Fibroblast of mammary gland (primary cell): ENCODE results near the gene RTP4.

Experiments
- DNase-seq: peaks from one replicate; pipeline ENCODE4 v3.0.0-alpha.2; 2010; ENCODE audit warnings: low read depth
- H3K4me3 ChIP-seq: 2 replicates; pipeline ENCODE4 v1.5.1; 2011; ENCODE audit warnings: low read depth, mild to moderate bottlenecking, low read length, moderate library complexity; ENCODE audit not compliant: control insufficient read depth
- TF ChIP-seq, protein P1 (sequence below): conservative IDR thresholded peaks from 2 replicates; pipeline ENCODE4 v1.5.1; 2011; ENCODE audit warnings: low read depth, low read length, inconsistent platforms; ENCODE audit not compliant: control insufficient read depth, insufficient read depth

RTP4 gene, protein sequence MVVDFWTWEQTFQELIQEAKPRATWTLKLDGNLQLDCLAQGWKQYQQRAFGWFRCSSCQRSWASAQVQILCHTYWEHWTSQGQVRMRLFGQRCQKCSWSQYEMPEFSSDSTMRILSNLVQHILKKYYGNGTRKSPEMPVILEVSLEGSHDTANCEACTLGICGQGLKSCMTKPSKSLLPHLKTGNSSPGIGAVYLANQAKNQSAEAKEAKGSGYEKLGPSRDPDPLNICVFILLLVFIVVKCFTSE

DNA sequence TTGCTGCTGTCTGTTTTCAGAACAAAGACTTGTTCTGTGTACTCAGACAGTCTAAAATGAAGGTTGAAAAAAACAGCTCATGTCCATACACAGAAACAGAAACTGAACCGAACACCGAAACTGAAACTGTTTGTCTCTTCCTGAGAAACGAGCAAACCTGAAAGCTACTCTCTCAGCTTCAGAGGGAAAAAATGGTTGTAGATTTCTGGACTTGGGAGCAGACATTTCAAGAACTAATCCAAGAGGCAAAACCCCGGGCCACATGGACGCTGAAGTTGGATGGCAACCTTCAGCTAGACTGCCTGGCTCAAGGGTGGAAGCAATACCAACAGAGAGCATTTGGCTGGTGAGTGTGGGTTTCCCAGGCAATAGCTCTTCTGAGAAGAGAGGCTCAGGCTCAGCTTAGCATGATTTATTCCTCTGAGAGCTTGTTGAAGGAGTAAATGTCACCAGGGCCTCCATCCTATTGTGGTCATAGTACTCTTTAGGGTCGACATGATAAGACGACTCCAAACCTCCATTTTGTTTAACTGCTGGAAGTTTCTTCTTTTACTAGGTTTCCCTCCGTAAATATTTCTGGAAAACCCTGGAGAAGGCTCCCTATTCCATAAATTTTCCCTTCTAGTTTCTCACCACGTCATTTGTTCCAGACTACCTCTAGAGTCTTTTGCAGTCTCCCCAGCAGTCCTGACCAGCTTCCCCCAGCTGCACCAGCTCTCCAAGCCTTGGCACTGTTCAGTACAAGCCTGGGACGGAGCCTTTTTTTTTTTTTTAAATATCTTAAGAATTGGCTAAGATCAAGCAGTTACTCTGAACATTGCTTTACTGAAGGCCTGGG lies at the start of gene RTP4:
Gene RTP4 (plus strand): TSS at position 135 of the 838 bp plus-strand sequence. CDS start 57 bp downstream, at position 192.
- TF ChIP-seq, protein P1, sequence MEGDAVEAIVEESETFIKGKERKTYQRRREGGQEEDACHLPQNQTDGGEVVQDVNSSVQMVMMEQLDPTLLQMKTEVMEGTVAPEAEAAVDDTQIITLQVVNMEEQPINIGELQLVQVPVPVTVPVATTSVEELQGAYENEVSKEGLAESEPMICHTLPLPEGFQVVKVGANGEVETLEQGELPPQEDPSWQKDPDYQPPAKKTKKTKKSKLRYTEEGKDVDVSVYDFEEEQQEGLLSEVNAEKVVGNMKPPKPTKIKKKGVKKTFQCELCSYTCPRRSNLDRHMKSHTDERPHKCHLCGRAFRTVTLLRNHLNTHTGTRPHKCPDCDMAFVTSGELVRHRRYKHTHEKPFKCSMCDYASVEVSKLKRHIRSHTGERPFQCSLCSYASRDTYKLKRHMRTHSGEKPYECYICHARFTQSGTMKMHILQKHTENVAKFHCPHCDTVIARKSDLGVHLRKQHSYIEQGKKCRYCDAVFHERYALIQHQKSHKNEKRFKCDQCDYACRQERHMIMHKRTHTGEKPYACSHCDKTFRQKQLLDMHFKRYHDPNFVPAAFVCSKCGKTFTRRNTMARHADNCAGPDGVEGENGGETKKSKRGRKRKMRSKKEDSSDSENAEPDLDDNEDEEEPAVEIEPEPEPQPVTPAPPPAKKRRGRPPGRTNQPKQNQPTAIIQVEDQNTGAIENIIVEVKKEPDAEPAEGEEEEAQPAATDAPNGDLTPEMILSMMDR, result no peak
- DNase-seq, result peak; percentile 73
- peak within 1 kb of the TSS; percentile 44 for H3K4me3 ChIP-seq

DNA sequence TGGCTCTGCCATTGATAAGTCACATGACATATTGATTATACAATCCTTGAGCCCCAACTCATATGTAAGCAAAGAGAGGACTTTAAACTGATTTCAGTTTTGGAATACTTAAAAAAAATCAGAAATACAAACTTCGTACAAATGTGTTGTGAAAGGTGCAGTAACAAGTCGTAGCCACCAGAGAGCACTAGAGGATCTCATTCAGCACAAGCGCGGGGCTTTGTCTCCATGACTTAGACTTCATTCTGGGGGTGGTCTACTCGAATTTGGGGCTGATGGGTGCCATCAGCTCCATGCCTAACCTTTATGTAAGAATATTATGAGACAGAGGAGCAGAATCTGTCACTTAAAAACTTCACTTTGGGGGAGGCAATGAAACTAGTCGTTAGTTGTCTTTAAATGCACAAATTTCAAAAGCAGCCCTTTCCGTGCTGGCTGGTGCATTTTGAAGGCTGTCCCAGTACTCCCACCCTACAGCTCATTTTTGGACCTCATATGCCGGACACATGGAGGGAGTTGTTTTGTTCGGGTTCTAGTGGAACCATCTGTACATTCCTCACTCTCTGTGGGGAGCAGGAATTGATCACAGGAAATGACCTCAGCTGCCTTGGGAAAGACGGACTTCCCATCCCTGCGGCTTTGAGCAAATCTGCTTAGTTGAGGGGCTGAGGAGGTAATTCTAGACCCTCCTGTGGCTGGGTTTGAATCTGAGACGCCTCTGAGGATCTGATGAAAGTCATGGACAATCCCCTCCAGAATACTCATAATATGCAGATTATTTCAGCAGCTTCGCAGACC lies 49.2 kb upstream of the RTP4 start:
- H3K4me3 ChIP-seq, result peak overlapping the region; percentile 46
- peak; percentile 89 for DNase-seq
- TF ChIP-seq, protein P1, result peak; percentile 85

DNA sequence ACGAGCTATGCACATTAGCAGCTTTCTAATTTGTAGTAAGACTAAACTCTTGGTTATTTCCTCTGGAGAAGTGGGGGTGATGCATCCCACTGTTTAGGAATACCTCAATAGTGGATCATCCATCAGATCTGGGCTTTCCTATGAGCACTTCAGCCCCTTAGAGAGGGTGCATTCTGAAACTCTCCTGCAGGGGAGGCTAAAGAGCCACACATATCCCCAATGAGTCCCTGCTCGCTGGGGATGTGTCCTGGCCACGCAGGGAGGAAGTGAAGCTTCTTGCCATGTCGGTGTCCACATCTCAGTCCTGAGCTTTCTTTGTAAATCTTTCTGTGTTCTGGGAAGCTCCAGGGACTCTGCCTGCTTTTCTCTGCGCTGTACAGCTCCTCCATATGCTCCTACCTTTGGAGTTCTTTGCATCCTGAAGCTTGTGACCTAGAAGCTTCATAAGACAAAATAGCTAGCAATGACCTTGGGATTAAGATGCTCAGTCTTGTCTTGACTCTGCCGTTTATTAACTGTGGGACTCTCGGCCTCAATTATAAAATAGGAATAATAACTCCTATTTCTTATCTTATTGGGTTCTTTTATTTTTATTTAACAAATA lies 48.4 kb upstream of the RTP4 start:
- no peak overlapping the region for H3K4me3 ChIP-seq
- TF ChIP-seq, protein P1, result peak; percentile 96
- DNase-seq, result peak; percentile 75

DNA sequence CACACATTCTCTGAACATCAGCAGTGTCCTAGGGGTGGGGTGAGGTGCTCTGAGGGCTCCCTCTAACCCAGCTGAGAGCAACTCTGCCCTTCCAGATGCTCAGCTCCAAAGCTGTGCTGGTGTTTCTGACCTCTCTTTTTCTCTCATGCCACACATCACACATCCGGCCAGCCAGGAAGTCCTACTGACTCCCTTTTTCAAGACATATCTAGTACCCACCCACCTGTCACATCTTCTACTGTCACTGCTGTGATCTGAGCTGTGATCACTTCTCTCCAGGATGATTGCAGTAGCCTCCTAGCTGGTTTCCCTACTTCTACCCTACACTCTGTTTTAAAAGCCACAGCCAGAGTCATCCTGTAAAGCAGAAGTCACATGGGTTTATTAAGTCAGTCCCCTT lies 46.4 kb upstream of the RTP4 start:
- DNase-seq, result no peak
- TF ChIP-seq, protein P1, result no peak
- H3K4me3 ChIP-seq, result no peak overlapping the region

DNA sequence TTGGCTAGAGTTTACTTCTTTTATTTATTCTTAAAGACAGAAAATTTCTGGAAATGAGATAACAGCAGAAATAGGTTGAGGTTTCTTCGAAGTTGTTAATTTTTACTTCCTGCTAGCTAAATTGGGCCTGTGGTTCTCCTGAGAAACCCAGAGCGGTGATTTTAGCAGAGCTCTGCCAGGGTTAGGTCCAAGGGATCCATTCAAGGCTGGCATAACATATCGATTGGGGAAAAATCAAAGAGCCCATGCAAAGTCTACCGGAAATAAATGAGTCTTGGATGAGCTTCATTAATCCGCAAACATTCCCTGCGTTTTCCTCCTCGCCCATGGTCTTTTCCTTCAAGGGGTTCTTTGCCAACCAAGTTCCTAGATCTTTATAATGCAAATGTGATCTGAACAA lies 45.9 kb upstream of the RTP4 start:
- DNase-seq, result no peak
- H3K4me3 ChIP-seq, result no peak overlapping the region
- TF ChIP-seq, protein P1, result no peak

DNA sequence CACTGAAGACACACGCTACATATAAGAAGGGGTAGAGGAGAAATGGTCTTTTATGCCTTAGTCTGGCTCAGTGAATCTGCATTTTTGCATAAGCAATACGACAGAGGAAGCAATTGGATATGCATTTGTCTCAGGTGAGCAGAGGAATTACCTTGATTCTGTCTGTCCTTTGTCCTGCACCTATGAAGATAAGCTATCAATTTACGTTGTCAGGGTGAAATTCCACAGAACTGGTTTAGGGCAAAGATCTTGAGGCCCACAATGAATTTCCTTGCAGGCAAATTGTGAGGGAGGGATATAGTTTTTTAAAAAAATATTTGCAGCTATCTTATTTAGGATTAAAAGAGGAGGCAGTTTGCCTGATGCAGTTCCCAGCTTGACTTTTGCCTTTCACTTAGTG lies 45.1 kb upstream of the RTP4 start:
- no peak for DNase-seq
- H3K4me3 ChIP-seq, result no peak overlapping the region
- TF ChIP-seq, protein P1, result no peak
